OCI-LY7 (cell line): ENCODE measurements around the gene NSRP1. TPM values are rescaled to one million over a fixed set of nuclear protein-coding genes. Genes with fewer than 3 reads are reported as not detected.

ENCODE experiments used
- BruUV-seq: library from RNA; stranded (reverse); fragments of 400-500 nt; replicated peaks from 2 replicates; lab custom pipeline; 2021; lab: Mats Ljungman, UMichigan
- CTCF ChIA-PET: fragments of 300-600 bp; sonication (Branson Sonifier 250); formaldehyde crosslinking; loops from one replicate; lab custom pipeline; 2022; ENCODE audit warnings: antibody characterized with exemption; ENCODE audit not compliant: unreplicated experiment; lab: Charles Lee
- POLR2A ChIA-PET: fragments of 300-600 bp; sonication (Branson Sonifier 250); formaldehyde crosslinking; loops from one replicate; lab custom pipeline; 2022; ENCODE audit warnings: antibody characterized with exemption; lab: Charles Lee
- DNase-seq: peaks from one replicate; pipeline ENCODE4 v3.0.0-alpha.2; 2015; ENCODE audit warnings: low spot score
- H2AFZ ChIP-seq: fragments of 200-600 bp; sonication (generic), shearing (Covaris generic); 2 replicates; pipeline ENCODE4 v1.6.1; 2014; ENCODE audit warnings: mild to moderate bottlenecking, antibody characterized with exemption, low read length, moderate library complexity
- H3K27ac ChIP-seq: fragments of 200-600 bp; sonication (generic); 2 replicates; pipeline ENCODE4 v1.5.1; 2014; ENCODE audit warnings: mixed run types, low read depth, mild to moderate bottlenecking, moderate library complexity, low read length, inconsistent platforms; ENCODE audit not compliant: poor library complexity, severe bottlenecking
- H3K36me3 ChIP-seq: fragments of 200-600 bp; sonication (generic); 2 replicates; pipeline ENCODE4 v1.6.1; 2014; ENCODE audit warnings: mild to moderate bottlenecking, antibody characterized with exemption, low read length, moderate library complexity, mixed read lengths; ENCODE audit not compliant: insufficient read depth
- H3K4me1 ChIP-seq: fragments of 200-600 bp; sonication (generic); 2 replicates; pipeline ENCODE4 v1.5.1; 2014; ENCODE audit warnings: mild to moderate bottlenecking, low read length; ENCODE audit not compliant: insufficient read depth, poor library complexity, severe bottlenecking
- H3K4me2 ChIP-seq: fragments of 200-600 bp; sonication (generic); 2 replicates; pipeline ENCODE4 v1.6.1; 2014; ENCODE audit warnings: mild to moderate bottlenecking, low read length
- H3K4me3 ChIP-seq: fragments of 200-600 bp; sonication (generic); 2 replicates; pipeline ENCODE4 v1.5.1; 2014; ENCODE audit warnings: mild to moderate bottlenecking, low read depth, low read length; ENCODE audit not compliant: poor library complexity, severe bottlenecking
- H3K79me2 ChIP-seq: fragments of 200-600 bp; sonication (generic); 2 replicates; pipeline ENCODE4 v1.6.1; 2016; ENCODE audit warnings: low read depth, mild to moderate bottlenecking, low read length, moderate library complexity, mixed read lengths; ENCODE audit not compliant: insufficient read depth
- H3K9me2 ChIP-seq: fragments of 200-600 bp; sonication (generic); 2 replicates; pipeline ENCODE4 v1.6.1; 2016; ENCODE audit warnings: mild to moderate bottlenecking, low read length, mixed read lengths; ENCODE audit not compliant: insufficient read depth
- H3K9me3 ChIP-seq: fragments of 200-600 bp; sonication (generic); 2 replicates; pipeline ENCODE4 v1.6.1; 2014; ENCODE audit warnings: mild to moderate bottlenecking, mixed run types, low read length, mixed read lengths
- H4K20me1 ChIP-seq: fragments of 200-600 bp; sonication (generic); 2 replicates; pipeline ENCODE4 v1.6.1; 2014; ENCODE audit warnings: mild to moderate bottlenecking, antibody characterized with exemption, low read length, moderate library complexity, mixed read lengths; ENCODE audit not compliant: insufficient read depth
- EZH2phosphoT487 ChIP-seq: fragments of 200-600 bp; sonication (generic); IDR thresholded peaks from 2 replicates; pipeline ENCODE4 v1.6.1; 2018; ENCODE audit warnings: low read depth, borderline replicate concordance, mild to moderate bottlenecking, mixed run types, antibody characterized with exemption, low read length, moderate library complexity, mixed read lengths
- intact Hi-C: fragments of 100-400 bp; cut with micrococcal nuclease; formaldehyde crosslinking; loops from one replicate; pipeline ENCODE4 v1.10.0; 2022; ENCODE audit not compliant: unreplicated experiment
- total RNA-seq, 2 experiments: library from RNA; depleted of rRNA in 1 of 2; stranded (reverse); fragments of >200 nt in 1 of 2; shearing (Covaris generic) in 1 of 2; gene quantifications; 2 replicates each; pipeline ENCODE4 v1.2.3, GENCODE V29; 2014 to 2022
- TF ChIP-seq, protein P1 (sequence below): fragments of 200-600 bp; sonication (generic); conservative IDR thresholded peaks from 2 replicates; pipeline ENCODE4 v1.5.1; 2014; ENCODE audit warnings: mild to moderate bottlenecking, antibody characterized with exemption, low read length, moderate library complexity, mixed read lengths

Gene NSRP1
- total RNA-seq, 2 experiments from 2014 or later, result 18.6 to 44.1 TPM

DNA sequence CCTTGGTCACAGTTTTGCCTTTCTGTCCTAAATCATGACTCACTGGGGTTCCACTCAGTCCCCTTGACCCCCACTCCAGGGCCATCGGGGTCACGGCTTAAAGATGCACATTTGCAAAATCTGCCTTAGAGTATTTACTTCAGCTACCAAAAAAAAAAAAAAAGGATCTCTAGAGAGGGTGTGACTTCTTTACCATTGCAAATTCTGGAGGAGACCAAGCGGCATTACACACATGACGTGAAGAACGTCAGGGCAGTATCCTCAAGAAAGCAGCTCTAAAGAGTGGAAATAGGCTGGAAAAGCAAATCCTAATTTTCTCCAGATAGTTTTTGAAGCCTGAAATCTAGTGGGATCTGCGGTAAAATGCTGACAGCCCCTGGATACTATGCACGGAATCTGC is 93.3 kb downstream of the NSRP1 start:
- ChIA-PET CTCF (no interaction called here), POLR2A (interaction anchor here (0.6 kb wide), 1 partner anchor 22 kb away, joined by 3 read pairs; no protein-coding TSS in a partner anchor)
- no TSS peak for BruUV-seq
- Histone ChIP-seq H4K20me1 (no peaks in the 10 kb centered on the region), H3K9me2 (no peaks in the 10 kb centered on the region), H3K36me3 (no peaks in the 10 kb centered on the region), H3K4me3 (no peak overlapping the region), H3K79me2 (no peaks in the 10 kb centered on the region), H3K9me3 (no peaks in the 10 kb centered on the region), H3K4me2 (no peak overlapping the region), H2AFZ (no peak overlapping the region), H3K4me1 (no peaks in the 10 kb centered on the region), H3K27ac (no peak overlapping the region)
- no peak for TF ChIP-seq EZH2phosphoT487
- TF ChIP-seq, protein P1, sequence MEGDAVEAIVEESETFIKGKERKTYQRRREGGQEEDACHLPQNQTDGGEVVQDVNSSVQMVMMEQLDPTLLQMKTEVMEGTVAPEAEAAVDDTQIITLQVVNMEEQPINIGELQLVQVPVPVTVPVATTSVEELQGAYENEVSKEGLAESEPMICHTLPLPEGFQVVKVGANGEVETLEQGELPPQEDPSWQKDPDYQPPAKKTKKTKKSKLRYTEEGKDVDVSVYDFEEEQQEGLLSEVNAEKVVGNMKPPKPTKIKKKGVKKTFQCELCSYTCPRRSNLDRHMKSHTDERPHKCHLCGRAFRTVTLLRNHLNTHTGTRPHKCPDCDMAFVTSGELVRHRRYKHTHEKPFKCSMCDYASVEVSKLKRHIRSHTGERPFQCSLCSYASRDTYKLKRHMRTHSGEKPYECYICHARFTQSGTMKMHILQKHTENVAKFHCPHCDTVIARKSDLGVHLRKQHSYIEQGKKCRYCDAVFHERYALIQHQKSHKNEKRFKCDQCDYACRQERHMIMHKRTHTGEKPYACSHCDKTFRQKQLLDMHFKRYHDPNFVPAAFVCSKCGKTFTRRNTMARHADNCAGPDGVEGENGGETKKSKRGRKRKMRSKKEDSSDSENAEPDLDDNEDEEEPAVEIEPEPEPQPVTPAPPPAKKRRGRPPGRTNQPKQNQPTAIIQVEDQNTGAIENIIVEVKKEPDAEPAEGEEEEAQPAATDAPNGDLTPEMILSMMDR, result no peak
- no peak for DNase-seq
- intact Hi-C loops, result no loop called here

DNA sequence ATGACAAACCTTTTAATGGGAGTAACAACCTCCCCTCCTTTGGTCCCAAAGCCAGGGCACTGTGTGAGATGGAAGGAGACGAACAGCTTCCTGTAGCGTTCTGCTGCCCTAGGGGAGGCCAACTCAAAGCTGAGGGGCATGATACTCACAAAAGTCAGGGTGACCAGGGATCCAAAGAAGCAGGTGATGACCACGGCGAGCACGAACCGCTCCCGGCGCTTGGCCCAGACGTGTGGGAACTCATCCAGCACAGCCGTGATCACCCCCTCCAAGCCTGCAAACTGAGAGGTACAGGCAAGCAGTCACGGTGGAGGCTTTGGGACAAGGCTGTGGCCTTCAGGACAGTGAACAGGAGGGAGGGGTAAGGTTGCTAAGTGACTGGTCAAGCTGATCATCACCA is 93.8 kb downstream of the NSRP1 start:
- H3K79me2 ChIP-seq, result no peaks in the 10 kb centered on the region
- CTCF ChIA-PET, result no interaction called here
- no peak overlapping the region for H3K27ac ChIP-seq
- H3K4me3 ChIP-seq, result no peak overlapping the region
- no peaks in the 10 kb centered on the region for H3K9me2 ChIP-seq
- H4K20me1 ChIP-seq, result no peaks in the 10 kb centered on the region
- TF ChIP-seq, protein P1, result no peak
- no peak for TF ChIP-seq EZH2phosphoT487
- POLR2A ChIA-PET, result no interaction called here
- no peaks in the 10 kb centered on the region for H3K4me1 ChIP-seq
- BruUV-seq, result no TSS peak
- H3K4me2 ChIP-seq, result no peak overlapping the region
- no peaks in the 10 kb centered on the region for H3K9me3 ChIP-seq
- H3K36me3 ChIP-seq, result no peaks in the 10 kb centered on the region
- intact Hi-C loops, result no loop called here
- H2AFZ ChIP-seq, result no peak overlapping the region
- no peak for DNase-seq

DNA sequence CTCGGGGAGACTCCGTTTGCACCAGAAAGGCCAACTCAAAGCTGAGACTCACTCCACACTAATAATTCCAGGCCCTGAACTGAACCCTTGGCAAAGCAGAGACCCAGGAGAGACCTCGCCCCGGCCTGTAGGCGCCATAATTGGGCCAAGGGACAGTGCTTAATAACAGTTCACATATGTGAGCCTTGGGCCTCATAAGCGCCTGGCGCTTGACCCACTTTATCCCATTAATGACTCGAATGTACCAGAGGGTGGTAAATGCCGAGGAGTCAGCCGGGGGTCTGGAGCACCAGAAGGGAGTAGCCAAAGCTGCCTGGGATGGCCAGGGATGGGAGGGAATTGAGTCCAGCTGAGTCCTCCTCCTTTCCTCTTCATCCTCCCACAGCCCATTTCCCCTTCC is 94.3 kb downstream of the NSRP1 start:
- no TSS peak for BruUV-seq

More for the DNA sequence above, 94.3 kb downstream of the NSRP1 start:
- H3K27ac ChIP-seq, result no peak overlapping the region
- no peaks in the 10 kb centered on the region for H3K9me3 ChIP-seq
- TF ChIP-seq EZH2phosphoT487, result no peak
- TF ChIP-seq, protein P1, result no peak
- DNase-seq, result no peak
- H3K9me2 ChIP-seq, result no peaks in the 10 kb centered on the region
- H4K20me1 ChIP-seq, result no peaks in the 10 kb centered on the region
- no peaks in the 10 kb centered on the region for H3K4me1 ChIP-seq
- no peaks in the 10 kb centered on the region for H3K36me3 ChIP-seq
- intact Hi-C loops, result no loop called here
- no peak overlapping the region for H3K4me3 ChIP-seq
- ChIA-PET CTCF (no interaction called here), POLR2A (no interaction called here)
- no peak overlapping the region for H3K4me2 ChIP-seq
- H3K79me2 ChIP-seq, result no peaks in the 10 kb centered on the region
- no peak overlapping the region for H2AFZ ChIP-seq
